Measurements from ENCODE around the gene DNPEP. TPM values are rescaled to one million over a fixed set of nuclear protein-coding genes. Genes with fewer than 3 reads are reported as not detected.
"Not testable (repeated sequence)": the region's sequence is repeated elsewhere in the genome, so short reads cannot be mapped to it uniquely, and the experiment has no call there.

DNPEP gene
- total RNA-seq, 1 donor from 2014 or later = 76.5 TPM

- DNase-seq (peak; percentile 72), ATAC-seq (ENCODE audit: poor library complexity) (peak; percentile 72)
- intact Hi-C loops (cut with DNase I) = loop anchor here (2.0 kb wide), 1 partner anchor 126 kb away; no protein-coding TSS in a partner anchor
Observed at GRCh38 chr2:219404954-219405353, 17.2 kb upstream of the DNPEP start.

- ATAC-seq (ENCODE audit: poor library complexity) (peak; percentile 62), DNase-seq (no peak)
- intact Hi-C loops (cut with DNase I) = loop anchor here (2.0 kb wide), 1 partner anchor 126 kb away; no protein-coding TSS in a partner anchor
Observed at GRCh38 chr2:219404291-219404910, 16.7 kb upstream of the DNPEP start.

- ATAC-seq (ENCODE audit: poor library complexity) (no peak), DNase-seq (no peak)
- intact Hi-C loops (cut with DNase I) = loop anchor here (2.0 kb wide), 1 partner anchor 127 kb away; no protein-coding TSS in a partner anchor
Observed at GRCh38 chr2:219403861-219404260, 16.1 kb upstream of the DNPEP start.

GRCh38 chr2:219402665-219403515, 15.2 kb upstream of the DNPEP start:
- ATAC-seq (ENCODE audit: poor library complexity) (peak; percentile 31), DNase-seq (peak; percentile 67)
- intact Hi-C loops (cut with DNase I) = no loop called here

- intact Hi-C loops (cut with DNase I) = no loop called here
- no peak for DNase-seq
- ATAC-seq (ENCODE audit: poor library complexity) = no peak
Observed at GRCh38 chr2:219401606-219402005, 13.9 kb upstream of the DNPEP start.

- intact Hi-C loops (cut with DNase I) = no loop called here
- DNase-seq (no peak), ATAC-seq (ENCODE audit: poor library complexity) (no peak)
Observed at GRCh38 chr2:219400562-219400961, 12.8 kb upstream of the DNPEP start.

- no peak for ATAC-seq (ENCODE audit: poor library complexity)
- intact Hi-C loops (cut with DNase I) = no loop called here
- no peak for DNase-seq
Observed at GRCh38 chr2:219399716-219400478, 12.2 kb upstream of the DNPEP start.

GRCh38 chr2:219398721-219399363, 11.1 kb upstream of the DNPEP start:
- no peak for ATAC-seq (ENCODE audit: poor library complexity)
- intact Hi-C loops (cut with DNase I) = no loop called here

GRCh38 chr2:219396863-219397457, 9.2 kb upstream of the DNPEP start:
- ATAC-seq (ENCODE audit: poor library complexity) (no peak), DNase-seq (no peak)
- intact Hi-C loops (cut with DNase I) = no loop called here

More at GRCh38 chr2:219398721-219399363, 11.1 kb upstream of the DNPEP start:
- DNase-seq = no peak

GRCh38 chr2:219395609-219396008, 7.9 kb upstream of the DNPEP start:
- intact Hi-C loops (cut with DNase I) = no loop called here
- no peak for DNase-seq
- ATAC-seq (ENCODE audit: poor library complexity) = no peak

GRCh38 chr2:219395056-219395455, 7.3 kb upstream of the DNPEP start:
- intact Hi-C loops (cut with DNase I); DNase-seq; ATAC-seq (ENCODE audit: poor library complexity): not testable (repeated sequence)

GRCh38 chr2:219392754-219393153, 5.0 kb upstream of the DNPEP start:
- intact Hi-C loops (cut with DNase I) = no loop called here
- ATAC-seq (ENCODE audit: poor library complexity) (no peak), DNase-seq (no peak)

- intact Hi-C loops (cut with DNase I) = loop anchor here (5.0 kb wide), 1 partner anchor 227 kb away; the partner anchor contains the start of gene NHEJ1
- DNase-seq (no peak), ATAC-seq (ENCODE audit: poor library complexity) (no peak)
Observed at GRCh38 chr2:219388907-219389156, 1.1 kb upstream of the DNPEP start.

GRCh38 chr2:219388121-219388906, 602 bp upstream of the DNPEP start:
- peak; percentile 90 for ATAC-seq (ENCODE audit: poor library complexity)
- intact Hi-C loops (cut with DNase I) = loop anchor here (5.0 kb wide), 1 partner anchor 226 kb away; the partner anchor contains the start of gene NHEJ1
- DNase-seq = peak; percentile 99

- DNase-seq (no peak), ATAC-seq (ENCODE audit: poor library complexity) (no peak)
- intact Hi-C loops (cut with DNase I) = loop anchor here (5.0 kb wide), 1 partner anchor 224 kb away; the partner anchor contains the start of gene NHEJ1
Observed at GRCh38 chr2:219386532-219387280, 1.0 kb downstream of the DNPEP start.

GRCh38 chr2:219385958-219386520, 1.7 kb downstream of the DNPEP start:
- intact Hi-C loops (cut with DNase I) = loop anchor here (5.0 kb wide), 1 partner anchor 224 kb away; the partner anchor contains the start of gene NHEJ1
- DNase-seq (no peak), ATAC-seq (ENCODE audit: poor library complexity) (no peak)

Data from Right ventricle myocardium superior (tissue), 1 donor.